ENCODE data around the gene NPTX1.

The NPTX1 gene

DNA sequence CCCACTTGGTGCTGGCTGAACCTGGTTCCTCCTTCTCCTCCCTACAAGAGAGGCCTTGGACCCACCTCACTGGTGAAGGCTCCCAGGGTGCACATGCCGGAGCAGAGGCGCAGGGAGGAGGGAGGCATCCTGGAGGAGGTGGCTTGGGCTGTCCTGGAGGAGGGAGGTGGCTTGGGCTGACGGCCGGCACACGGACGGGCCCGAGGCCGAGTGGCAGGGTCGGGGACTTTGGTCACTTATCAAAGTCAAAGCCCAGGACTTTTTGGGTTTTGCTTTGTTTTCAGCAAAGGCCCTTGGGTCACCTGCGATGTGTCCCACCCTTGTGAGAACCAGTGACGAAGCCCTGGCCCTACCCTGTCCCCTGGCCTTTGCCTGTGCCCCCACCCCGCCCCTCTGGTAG lies 32.9 kb downstream of the NPTX1 start:
- no peak for DNase-seq

DNA sequence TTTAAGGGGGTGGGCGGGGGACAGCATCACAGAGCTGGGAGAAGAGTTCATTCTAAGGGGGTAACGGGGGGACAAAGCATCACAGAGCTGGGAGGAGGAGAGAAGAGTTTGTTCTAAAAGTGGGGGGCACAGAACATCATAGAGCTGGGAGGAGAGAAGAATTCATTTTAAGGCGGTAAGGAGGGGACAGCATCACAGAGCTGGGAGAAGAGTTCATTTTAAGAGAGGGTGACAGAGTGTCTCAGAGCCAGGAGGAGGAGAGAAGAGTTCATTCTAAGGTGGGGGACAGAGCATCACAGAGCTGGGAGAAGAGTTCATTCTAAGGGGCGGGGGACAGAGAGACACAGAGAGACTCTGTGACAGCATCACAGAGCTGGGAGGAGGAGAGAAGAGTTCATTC lies 33.6 kb downstream of the NPTX1 start:
- DNase-seq = no peak

DNA sequence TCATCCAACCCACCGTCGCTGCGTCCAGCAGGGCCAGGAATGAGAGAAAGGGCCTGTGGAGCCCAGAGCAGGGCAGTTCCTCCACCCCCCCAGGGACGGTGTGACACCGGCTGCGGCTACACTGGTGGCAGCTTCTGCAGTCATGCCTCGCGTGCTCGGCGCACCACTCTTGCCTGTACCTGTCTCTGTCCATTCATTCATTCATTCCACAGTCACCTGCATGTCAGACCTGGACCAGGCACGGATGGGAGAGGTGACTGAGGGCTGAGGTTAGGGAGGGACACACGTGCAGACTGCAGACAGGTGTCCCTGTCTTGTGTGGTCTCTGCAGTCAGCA lies 34.1 kb downstream of the NPTX1 start:
- DNase-seq = no peak

DNA sequence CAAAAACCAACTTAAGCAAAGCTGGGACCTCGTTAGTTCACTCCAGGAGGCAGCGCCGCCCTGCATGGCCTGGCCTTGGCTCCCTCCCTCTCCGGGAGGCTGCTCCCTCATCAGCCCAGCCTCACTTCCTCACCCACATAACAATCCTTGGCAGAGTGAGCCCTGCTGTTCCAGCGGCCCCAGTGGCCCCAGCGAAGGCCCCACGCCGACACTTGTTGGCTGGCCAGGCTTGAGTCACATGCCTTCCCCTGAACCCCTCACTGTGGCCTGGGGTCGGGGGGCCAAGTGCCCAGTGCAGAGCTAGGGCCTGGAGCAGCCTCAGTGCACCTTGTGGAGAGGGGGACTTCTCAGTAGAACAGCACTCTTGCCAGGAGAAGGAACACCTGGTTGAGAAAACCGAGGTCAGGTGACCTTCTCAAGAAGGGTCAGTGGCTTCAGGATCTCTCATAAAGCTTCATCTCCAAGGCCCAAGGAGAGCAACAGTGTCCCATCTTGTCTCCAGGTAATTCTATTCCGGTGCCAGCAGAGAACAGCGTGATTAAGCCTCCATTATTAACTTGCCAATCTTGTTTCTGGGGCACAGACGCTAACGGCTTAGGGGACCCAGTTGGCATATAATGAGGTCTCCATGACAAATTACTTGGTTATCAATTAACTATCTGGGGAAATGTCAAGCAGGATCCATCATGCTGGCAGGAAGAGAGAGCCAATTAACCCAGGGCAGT lies 34.6 kb downstream of the NPTX1 start:
- DNase-seq = no peak

DNA sequence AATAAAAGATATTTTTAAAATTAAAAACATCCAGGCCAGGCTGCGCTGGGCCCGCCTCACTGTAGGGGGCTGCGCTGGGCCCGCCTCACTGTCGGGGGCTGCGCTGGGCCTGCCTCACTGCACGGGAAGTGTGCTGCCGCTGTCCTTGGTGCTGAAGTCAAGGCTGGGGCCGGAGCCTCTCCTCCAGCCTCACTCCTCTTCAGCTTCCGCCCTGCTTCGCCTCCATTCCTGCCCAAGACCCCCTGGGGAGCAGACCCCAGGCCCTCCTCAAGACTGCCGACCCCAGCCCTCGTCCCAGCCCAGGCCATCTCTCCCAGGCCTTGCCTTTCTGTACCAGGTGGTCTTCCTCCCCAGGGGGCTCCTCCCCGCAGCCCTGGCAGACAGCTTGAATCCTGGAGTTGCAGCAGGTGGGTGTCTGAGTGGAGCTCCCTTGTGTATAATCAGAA lies 35.3 kb downstream of the NPTX1 start:
- DNase-seq = peak; percentile 68

DNA sequence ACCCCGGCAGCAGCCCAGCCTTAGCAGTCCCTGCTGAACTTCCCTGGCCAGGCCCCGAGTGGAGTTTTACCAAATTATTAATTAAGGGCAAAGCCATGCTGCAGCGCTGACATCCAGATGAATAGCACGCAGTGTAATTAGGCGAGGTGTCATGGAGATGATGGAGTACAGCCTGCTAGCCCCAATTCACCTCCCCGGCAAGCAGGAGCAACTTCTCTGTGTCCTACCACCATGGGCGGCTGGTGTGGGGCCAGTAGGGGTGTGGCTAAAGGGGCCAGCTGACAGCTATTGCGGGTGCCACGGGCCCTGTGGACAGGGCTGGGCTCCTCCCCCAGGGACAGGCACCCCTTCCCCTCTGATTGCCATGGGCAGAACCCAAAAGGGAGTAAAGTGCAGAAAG lies 36.9 kb downstream of the NPTX1 start:
- DNase-seq = no peak

DNA sequence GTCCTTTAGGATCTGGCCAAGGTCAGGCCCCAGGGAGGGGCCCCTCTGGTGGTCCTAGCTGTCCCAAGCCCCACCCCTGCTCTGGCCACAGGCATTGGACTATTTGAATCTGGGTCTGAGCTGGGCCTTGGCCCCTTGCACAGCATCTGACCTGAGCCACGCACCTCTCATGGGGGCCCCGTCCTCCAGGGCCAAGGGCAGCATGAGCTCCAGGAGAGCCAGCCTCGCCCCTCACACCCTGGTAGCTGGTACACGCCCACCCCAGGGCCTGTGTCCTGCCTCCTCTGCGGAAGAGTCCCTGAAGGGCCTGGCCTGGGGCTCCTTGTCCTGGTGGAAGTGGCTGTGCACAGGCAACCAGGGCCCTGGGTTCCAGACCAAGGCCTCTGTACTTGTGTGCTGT lies 37.6 kb downstream of the NPTX1 start:
- DNase-seq = no peak

DNA sequence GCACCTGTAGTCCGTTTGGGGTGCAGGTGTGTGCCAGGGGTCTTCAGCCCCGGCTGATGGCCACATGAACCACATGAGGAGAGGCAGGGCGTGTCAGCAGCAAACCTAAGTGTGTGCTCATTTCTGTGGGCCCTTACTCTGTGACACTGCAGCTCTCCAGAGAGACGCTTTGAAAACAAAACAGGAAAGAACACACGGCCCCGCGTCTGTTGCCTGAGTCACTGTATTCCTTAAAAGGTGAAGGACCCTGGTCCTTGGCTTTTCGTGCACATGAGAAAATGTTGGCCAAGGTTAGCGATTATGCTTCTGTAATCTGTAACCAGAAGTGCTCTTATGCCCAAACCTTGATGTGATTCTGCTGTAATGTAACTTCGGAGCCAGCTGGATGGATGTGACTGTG lies 38.9 kb downstream of the NPTX1 start:
- DNase-seq = no peak

DNA sequence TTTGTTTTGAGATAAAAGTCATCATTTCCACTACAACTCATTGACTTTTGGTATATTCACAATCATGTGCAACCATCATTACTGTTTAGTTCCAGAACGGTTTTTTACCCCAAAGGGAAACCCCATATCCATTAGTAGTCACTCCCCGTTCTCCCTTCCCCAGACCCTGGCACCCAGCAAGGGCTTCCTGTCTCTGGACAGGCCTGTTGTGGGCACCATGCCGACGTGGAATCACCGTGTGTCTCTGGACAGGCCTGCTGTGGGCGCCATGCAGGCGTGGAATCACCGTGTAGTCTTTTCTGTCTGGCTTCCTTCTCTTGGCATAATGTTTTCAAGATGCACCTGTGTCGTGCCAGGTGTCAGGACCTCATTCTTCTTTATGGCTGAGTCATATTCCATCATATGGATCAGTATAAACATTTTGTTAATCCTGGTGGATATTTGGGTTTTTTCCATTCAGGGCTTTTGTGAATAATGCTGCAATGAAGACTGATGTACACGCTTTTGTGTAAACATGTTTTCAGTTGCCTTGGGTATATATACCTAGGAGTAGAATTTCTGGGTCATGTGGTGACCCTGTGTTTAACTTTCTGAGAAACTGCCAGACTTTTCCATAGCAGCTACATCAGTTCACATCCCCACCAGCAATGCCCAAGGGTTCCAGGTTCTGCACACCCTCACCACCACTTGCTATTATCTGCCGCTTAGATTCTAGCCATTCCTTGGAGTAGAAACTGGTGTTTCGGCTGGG lies 42.3 kb downstream of the NPTX1 start:
- no peak for DNase-seq

DNA sequence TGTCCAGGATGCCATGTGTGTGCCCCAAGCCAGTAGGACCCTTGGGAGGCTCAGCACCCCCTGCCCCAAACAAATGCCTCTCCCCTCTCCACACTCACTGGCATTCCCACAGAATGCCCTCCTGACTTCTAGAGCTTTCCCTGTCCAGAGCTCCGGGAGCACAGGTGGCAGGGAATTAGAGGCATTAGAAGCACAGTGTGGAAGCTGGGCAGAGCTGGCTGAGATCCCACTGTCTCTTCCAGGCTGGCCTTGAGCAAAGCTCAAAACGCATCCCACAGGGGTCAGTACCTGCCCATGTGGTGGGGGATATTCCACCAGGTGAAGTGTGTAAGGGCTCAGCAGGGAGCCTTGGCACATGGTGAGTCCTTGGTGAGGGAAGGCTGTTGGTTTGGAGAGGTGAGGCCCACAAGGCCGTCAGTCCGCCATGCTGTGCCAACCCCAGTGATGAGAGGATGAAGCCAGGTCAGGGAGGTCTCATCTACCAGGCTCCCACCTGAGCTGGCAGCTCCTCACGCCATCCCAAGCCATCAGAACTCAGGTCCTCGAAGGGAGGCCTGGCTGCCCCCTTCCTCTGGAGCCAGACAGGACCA lies 43.4 kb downstream of the NPTX1 start:
- no peak for DNase-seq

DNA sequence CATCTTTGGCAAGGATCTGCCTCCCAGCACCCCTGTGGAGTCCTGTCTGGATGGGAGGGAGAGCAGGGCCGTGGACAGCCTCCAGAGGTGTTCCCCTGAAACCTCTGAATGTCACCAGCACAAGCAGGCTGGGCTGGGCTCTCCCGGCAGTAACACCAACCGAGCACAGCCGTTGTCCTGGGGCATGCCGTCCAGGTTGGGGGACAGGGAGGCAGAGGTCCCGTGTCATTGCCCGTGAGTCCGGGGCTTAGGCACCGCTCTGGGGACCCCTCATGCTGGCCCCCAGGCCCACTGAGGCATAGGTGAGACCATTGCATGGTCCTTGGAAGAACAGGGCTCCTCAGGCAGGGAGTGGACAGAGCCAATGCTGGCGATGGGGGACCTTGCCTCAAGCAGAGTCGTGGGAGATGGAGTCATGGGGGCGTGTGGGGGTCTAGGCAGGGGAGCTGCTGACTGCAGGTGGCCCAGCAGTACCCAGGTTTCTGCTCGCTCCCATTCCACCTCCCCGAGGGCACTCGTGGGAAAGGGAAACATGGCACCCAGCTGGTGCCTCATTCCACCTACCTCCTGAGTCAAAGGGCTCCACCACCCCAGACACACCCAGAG lies 44.0 kb downstream of the NPTX1 start:
- no peak for DNase-seq

DNA sequence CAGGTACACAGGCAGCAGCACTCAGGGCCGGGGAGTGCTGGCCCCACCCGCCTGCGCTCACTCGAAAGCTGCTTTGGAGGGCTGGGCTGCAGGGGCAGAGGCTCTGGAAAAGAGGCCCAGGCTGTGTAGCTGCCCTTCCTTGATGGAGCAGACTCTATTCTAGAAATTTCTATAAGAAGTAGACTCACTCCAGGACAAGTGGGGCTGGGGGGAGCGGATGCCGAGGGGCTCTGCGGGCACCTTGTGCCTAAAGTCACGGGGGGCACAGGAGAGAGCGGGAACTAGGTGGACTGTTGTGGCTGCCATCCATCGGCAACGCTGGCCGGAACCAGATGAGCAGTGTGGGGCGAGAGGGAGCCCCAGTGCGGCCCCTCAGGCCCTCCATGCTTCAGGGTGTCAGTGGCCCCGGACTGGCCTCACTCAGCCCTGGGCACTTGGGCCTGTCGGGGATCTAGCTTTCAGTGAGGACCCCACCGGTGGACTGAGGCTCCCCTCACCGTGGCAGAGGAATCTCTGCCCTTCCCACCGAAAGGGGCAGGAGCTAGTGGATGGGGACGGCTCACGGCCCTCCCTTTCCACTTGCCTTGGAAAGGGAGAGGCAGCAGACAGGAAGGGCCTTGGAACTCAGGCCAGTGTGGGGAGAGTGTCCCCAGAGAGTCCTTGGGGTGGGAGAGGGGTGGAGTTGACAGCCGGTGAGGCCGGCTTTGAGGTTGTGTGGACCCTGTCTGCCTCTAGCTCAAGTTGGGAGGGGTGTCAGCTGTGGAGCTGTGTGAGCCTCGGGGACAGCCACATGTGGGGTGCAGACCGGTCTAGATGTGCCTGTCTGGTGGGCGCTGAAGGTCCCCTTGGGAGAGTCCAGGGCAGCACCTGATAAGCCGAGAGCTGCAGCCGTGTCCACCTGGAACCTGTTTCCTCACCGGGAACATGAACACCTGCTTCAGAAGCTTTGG lies 44.9 kb downstream of the NPTX1 start:
- no peak for DNase-seq

DNA sequence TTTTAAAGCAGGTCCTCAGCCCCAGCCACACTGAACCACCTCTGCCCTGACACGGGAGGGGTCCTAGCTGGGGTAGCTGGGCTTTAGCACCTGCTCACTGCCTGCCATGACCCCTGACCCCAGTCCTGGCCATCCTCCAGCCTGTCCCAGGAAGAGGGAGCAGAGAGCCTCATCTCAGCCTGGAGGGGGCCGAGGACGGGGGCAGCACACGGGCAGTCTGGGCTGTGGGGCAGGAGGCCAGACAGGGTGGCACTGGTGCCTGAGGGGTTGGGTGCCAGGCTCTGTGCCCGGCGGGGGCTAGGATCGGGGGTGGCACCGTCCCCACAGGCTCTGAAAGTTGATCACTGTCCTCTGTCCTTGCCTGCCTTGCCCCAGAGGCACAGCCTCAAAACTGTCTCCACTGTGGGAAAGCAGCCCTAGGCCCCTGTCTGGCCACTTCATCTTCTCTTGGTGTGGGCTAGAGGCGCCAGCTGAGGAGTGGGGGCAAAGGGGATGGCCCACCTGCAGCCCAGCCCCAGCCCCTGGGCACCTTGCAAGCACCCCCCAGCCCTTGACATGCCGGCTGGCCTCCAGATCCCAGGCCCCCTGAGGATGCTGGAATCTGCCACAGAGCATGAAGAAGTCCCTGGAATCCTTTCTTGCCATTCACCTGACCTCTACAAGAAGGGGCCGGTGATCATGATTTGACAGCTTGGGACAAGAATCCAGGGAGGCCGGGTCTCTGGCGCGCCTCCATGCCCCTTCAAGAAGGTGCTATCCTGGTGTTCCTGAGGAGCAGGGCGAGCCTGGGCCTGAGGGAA lies 45.8 kb downstream of the NPTX1 start:
- DNase-seq = no peak

DNA sequence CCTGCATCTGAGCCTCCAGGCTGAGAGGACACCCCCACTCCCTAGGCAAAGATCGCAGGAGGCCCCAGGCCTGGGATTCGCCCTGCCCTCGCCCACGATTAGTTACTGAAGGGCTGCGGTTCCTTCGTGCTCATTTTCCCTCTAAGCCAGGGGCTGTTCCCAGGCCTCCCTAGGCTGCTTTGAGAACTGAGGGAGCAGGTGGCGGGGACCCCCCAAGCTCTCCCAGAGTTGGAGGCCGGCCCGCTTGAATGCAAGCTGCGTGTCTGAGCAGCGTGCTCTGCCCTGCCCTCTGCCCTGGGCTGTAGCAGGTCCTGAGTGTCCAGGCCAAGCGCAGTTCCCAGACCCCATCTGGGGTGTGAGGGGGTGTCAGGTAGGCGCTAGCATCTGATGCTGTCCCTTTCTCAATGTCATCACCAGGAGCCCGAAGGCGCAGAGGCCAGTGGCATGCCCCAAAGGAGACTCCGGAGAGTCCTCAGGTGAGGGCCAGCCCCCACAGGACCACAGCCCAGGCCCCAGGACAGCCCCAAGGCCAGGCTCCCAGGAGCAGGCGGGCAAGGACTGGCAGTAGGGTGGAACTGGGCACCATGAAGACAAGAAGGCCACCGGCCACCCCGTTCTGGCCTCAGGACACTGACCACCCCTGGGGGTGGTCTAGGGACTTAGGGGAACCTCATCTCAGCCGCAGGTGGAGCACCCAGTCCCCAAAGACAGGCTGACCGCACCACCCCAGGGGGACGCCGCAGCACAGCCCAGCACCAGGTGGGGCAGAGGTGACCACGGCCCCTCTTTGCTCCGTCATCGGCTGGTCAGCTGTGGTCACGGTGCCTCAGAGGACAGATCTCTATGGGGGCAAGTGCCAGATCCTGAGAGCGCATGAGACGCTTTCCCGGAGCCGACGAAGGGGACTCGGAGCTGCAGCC lies 46.8 kb downstream of the NPTX1 start:
- no peak for DNase-seq

DNA sequence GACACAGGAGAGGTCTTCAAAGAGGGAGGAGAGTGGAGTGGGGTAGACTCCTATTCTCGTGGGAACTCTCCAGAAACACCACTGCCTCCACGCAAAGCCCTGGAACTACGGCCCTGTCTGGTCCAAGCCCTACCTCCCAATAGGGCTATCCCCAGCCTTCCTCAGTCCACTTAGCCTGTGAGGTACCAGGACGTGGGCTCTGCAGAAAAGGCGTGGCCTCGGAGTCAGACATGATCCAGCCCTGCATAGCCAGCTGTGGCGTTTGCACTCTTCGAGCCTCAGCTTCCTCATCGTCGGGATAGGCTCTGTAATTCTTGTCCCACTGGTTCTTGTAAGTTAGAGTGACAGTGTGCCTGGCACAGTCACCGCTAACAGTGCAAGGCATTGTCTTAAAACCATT lies 47.6 kb downstream of the NPTX1 start:
- no peak for DNase-seq

DNA sequence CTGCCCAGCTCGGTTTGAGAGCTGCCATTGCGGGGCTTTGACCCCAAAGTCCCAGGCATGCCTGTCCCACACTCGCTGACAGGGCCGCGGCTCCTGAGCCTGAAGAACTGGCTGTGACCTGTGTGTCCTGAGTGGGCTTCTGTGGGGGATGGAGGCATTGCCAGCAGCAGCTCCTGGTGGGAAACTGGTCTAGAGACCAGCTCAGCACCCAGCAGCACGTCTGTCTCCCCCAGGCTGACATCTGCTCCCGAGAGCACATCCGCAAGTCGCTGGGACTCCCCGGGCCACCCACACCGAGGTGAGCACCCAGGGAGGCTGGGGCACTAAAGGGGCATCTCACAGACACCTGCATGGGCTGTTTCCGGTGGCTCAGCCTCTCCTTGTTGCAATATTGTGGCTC lies 48.0 kb downstream of the NPTX1 start:
- no peak for DNase-seq

DNA sequence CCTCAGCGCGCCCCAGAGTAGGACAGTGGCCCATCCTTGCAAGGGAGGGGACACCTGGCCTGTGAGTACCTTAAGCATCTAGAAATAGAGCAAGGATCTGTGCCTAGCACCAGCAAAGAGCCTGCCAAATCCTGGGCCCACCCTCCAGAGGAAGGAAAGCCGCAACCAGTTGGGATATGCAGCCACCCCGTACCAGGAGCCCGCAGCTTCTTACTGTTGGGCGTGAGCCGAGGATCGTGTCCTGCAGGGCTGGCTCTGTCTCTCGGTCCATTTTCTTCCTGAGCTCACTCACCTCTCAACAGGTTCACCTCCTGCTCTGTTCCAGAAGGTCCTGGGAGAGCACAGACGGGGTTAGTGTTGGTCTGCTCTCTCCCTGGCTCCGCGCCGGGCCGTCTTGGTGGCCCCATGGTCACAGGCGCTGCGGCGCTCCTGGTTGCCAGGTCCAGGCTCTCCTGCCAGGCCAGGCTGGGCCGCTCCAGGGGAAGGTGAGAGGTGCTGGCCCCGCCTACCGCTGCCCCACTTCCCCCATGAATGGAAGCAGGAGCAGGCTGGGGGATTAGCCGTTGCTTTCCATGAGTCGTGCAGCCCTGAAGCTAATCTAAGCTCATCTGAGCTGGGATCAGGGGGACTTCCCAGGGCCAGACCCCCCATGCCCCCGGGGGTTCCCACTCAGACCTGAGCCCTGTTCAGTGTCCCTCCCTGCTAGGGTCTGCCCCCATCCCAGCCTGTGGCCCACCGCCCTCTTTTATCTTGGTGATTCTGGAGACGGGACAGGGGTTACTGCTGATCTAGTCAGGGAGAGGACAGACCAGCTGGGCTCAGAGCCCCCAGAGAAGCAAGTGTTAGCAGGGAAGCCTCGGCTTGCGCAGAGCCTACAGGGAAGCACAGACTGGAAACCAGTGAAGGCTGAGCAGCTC lies 48.8 kb downstream of the NPTX1 start:
- no peak for DNase-seq

DNA sequence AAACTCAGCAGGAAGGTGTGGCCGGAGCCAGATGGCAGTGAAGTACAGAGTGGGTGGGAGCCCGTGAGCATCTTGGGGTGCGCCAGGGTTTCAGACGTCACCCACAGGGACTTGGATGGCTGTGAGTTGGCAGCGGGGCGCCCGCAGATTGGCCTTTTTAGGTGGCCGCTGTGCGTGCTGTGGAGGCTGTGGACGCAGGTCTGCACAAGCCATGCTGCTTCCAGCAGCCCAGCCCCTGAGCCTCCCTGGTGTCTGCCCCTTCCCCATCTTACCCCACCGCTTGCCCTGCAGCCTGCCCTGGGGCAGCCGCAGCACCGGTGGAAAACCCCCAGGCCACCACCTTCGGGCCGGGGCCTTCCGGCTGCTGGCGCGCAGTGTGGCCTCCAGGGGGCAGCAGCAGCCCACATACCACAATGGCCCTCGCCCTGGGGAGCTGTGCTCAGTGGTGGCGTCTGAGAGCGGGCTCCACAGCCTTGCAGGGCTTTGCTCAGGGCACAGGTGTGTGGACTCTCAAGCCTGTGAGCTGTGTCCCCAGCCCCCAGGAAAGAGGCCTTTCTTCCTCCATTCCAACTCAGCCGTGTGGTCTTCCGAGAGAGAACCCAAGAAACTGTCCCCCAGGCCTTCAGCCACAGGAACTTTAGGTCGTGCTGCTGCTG lies 49.6 kb downstream of the NPTX1 start:
- DNase-seq = peak; percentile 89

DNA sequence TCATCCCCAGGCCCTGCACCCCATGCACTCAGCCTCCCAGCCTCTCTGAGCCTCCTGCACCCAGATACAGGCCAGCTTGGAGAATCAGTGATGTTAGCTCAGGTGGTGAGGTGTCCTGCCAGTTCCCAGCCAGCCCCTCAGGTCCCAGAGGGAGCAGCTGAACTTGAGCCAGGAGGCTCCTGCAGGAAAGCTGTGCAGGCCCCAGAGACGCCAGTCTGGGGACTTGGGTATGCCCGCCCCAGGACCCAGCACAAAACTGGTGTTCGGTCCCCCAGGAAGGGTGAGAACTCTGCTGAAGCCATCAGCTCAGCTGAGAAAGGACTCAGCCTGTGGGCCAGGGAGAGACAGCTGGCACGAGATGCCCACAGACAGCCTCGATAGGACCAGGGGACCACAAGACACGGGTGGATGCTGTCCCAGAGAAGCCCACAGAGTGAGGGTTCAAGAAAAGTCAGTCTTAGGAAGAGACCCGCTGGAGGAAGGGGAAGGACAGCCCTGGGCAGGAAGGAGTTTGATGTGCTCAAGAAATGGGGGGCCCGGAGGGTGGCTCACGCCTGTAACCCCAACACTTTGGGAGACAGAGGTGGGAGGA lies 50.5 kb downstream of the NPTX1 start:
- no peak for DNase-seq
